ENCODE data around the gene DENND4A.

DNA sequence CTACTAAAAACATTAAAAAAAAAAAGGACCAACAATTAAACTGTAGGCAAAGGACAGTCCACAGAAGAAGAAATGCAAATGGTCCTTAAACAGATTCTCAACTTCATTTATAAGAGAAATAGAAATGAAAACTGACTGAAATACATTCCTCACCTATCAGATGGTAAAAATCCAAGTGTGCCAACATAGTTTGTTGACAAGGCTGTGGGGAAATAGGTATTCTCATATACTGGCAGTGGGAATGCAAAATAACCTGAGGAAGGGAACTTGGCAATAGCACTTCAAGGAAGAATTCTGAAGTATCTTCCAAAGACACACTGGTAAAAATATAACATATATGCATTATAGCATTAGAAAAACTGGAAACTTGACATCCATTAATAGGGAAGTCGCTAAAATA lies 116.5 kb downstream of the DENND4A start:
- TF ChIP-seq POLR2A (IDR thresholded peaks at IDR 0.05) (no peak), POLR2AphosphoS5 (IDR thresholded peaks at IDR 0.05) (no peak)
- TF ChIP-seq, protein P1, sequence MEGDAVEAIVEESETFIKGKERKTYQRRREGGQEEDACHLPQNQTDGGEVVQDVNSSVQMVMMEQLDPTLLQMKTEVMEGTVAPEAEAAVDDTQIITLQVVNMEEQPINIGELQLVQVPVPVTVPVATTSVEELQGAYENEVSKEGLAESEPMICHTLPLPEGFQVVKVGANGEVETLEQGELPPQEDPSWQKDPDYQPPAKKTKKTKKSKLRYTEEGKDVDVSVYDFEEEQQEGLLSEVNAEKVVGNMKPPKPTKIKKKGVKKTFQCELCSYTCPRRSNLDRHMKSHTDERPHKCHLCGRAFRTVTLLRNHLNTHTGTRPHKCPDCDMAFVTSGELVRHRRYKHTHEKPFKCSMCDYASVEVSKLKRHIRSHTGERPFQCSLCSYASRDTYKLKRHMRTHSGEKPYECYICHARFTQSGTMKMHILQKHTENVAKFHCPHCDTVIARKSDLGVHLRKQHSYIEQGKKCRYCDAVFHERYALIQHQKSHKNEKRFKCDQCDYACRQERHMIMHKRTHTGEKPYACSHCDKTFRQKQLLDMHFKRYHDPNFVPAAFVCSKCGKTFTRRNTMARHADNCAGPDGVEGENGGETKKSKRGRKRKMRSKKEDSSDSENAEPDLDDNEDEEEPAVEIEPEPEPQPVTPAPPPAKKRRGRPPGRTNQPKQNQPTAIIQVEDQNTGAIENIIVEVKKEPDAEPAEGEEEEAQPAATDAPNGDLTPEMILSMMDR (IDR thresholded peaks at IDR 0.05 in 8 of 11, conservative IDR thresholded peaks at IDR 0.05 in 3 of 11): no peak

Data from spleen (tissue), 7 donors.